Brain pericyte (primary cell): ENCODE measurements around the gene PDP2.

Source experiments
- DNase-seq: peaks from one replicate; pipeline ENCODE4 v3.0.0-alpha.2; 2012; ENCODE audit warnings: low read depth, low spot score

PDP2 gene

DNA sequence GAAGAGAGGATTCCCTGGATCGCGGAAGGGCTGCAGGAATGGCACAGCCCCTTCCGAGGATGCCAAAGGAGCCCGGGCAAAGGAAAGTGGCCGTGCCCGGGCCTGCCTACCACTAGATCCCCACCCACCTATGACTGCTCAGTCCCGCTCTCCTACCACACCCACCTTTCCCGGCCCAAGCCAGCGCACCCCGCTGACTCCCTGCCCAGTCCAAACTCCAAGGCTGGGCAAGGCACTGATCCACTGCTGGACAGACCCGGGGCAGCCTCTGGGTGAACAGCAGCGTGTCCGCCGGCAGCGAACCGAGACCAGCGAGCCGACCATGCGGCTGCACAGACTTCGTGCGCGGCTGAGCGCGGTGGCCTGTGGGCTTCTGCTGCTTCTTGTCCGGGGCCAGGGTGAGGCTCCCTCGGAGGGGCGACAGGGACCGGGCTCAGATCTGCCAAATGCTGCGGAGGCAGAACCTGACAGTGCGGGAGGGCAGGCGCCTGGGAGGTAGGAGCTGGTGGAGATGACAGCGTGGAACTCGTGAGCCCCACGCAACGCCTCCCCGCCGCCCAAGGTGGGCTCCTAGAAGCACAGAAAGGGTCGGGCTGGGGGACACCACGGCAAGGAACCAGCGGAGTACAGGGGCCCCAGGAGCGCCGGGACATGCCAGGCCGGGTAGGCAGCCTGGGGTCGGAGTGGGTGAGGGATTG, 55.1 kb downstream of the PDP2 start, which contains the start of gene CES2:
TSS of gene CES2 (plus strand) at position 203 of the 698 bp plus-strand sequence. CDS start at position 323, 120 bp downstream.
- DNase-seq, result no peak

GRCh38 chr16:66936462-66936861, 56.1 kb downstream of the PDP2 start:
- no peak for DNase-seq

DNA sequence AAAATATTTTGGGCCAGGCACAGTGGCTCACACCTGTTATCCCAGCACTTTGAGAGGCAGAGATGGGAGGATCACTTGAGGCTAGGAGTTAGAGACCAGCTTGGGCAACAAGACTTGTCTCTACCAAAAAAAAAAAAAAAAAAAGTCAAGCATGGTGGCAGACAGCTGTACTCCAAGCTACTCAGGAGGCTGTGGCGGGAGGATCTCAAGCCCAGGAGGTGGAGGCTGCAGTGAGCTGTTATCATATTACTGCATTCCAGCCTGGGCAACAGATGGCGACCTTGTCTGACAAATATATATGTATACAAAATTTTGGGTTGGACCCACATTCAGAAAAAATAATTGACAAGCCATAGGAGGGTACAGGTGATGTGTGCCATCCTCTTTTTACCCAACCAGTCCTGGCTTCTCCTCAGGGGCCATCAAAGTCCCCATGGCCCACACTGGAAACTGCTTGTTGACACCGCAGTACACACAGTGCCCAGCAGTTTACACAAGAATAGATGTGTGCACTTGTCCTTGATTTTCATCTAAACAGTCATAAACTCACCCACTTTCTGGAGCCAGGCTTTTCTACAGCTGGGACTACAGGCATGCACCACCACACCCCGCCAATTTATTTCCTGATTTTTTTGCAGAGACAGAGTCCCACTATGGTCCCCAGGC, 56.7 kb downstream of the PDP2 start:
- no peak for DNase-seq

DNA sequence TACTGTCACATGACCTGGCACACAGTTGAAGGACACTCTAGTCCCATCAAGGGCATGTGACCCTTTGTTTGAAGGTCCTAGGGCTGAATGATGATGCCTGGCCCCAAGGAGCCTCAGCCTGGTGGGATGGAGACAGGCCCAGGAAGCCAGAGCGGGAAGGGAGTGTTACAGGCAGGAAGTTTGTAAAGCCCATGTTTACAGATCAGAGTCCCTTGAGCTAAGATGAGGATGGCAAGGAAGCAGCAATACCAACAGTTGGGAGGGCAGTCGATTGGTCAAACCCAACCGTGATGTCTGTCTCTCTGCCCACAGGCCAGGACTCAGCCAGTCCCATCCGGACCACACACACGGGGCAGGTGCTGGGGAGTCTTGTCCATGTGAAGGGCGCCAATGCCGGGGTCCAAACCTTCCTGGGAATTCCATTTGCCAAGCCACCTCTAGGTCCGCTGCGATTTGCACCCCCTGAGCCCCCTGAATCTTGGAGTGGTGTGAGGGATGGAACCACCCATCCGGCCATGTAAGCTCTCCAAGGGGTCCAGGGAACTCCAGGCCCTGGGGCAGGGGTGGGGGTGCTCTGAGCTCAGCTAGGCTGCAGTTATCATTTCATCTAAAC, 57.5 kb downstream of the PDP2 start:
- no peak for DNase-seq

DNA sequence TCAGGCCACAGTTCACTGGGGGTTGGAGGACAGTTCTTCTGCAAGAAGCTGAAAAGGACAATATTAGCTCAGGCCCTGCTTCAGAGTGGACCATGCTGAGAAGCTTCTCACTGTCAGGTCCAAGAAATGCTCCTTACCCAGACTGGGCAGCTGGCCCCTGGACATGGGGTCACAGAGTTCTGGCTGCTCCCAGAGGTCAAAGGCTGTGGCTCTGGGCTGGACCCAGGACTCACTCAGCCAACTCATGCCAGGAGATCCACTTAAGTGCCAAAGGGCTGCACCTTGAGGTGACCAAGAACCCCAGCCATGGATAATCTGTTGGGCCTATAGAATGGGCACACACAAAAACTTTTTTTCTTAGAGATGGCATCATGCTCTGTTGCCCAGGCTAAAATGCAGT, 59.1 kb downstream of the PDP2 start:
- no peak for DNase-seq

- no peak for DNase-seq
Observed at GRCh38 chr16:66940236-66940635, 59.9 kb downstream of the PDP2 start.
